NT2/D1 (cell line): ENCODE data around the gene SERF1A.
"Not testable (repeated sequence)": the region's sequence is repeated elsewhere in the genome, so short reads cannot be mapped to it uniquely, and the experiment has no call there.

Experiments used
- DNase-seq: peaks from one replicate; pipeline ENCODE4 v3.0.0-alpha.2; 2011; ENCODE audit warnings: low read depth, low spot score
- H3K27me3 ChIP-seq: 2 replicates; pipeline ENCODE4 v1.6.0; 2011; ENCODE audit warnings: mild to moderate bottlenecking; ENCODE audit not compliant: insufficient read length, insufficient read depth
- H3K36me3 ChIP-seq: 2 replicates; pipeline ENCODE4 v1.6.1; 2011; ENCODE audit warnings: mild to moderate bottlenecking, low read length, mixed read lengths; ENCODE audit not compliant: insufficient read depth, insufficient read length
- H3K4me1 ChIP-seq: 2 replicates; pipeline ENCODE4 v1.5.1; 2011; ENCODE audit not compliant: insufficient read depth, insufficient read length
- H3K4me3 ChIP-seq: 2 replicates; pipeline ENCODE4 v1.5.1; 2011; ENCODE audit warnings: low read depth; ENCODE audit not compliant: insufficient read length
- H3K9ac ChIP-seq: 2 replicates; pipeline ENCODE4 v1.6.0; 2011; ENCODE audit warnings: low read depth; ENCODE audit not compliant: insufficient read length
- H3K9me3 ChIP-seq: 2 replicates; pipeline ENCODE4 v1.5.1; 2011; ENCODE audit warnings: mild to moderate bottlenecking, low read length; ENCODE audit not compliant: insufficient read depth

The SERF1A gene

GRCh38 chr5:70900533-70901271, at the start of gene SERF1A:
SERF1A (plus strand) TSS chr5:70900669; CDS start chr5:70900870, 201 bp downstream.
- H3K4me1 ChIP-seq, DNase-seq: not testable (repeated sequence)

GRCh38 chr5:70866778-70867177, 33.7 kb upstream of the SERF1A start:
- not testable (repeated sequence) for H3K36me3 ChIP-seq, DNase-seq, H3K4me1 ChIP-seq, H3K9me3 ChIP-seq, H3K9ac ChIP-seq, H3K27me3 ChIP-seq, H3K4me3 ChIP-seq

More at GRCh38 chr5:70900533-70901271, at the start of gene SERF1A:
- H3K4me3 ChIP-seq, H3K9ac ChIP-seq, H3K36me3 ChIP-seq, H3K9me3 ChIP-seq, H3K27me3 ChIP-seq: not testable (repeated sequence)

- not testable (repeated sequence) for H3K36me3 ChIP-seq, DNase-seq, H3K9me3 ChIP-seq, H3K27me3 ChIP-seq, H3K4me1 ChIP-seq, H3K4me3 ChIP-seq, H3K9ac ChIP-seq
These were observed 29.8 kb upstream of the SERF1A start for GRCh38 chr5:70870626-70871025.

GRCh38 chr5:70896076-70896475, 4.4 kb upstream of the SERF1A start:
- not testable (repeated sequence) for H3K4me3 ChIP-seq, DNase-seq, H3K9me3 ChIP-seq, H3K4me1 ChIP-seq, H3K36me3 ChIP-seq, H3K27me3 ChIP-seq, H3K9ac ChIP-seq

GRCh38 chr5:70901272-70901571, 753 bp downstream of the SERF1A start:
- DNase-seq, H3K4me1 ChIP-seq, H3K9ac ChIP-seq, H3K36me3 ChIP-seq, H3K4me3 ChIP-seq, H3K9me3 ChIP-seq, H3K27me3 ChIP-seq: not testable (repeated sequence)

GRCh38 chr5:70906624-70907023, 6.2 kb downstream of the SERF1A start:
- not testable (repeated sequence) for H3K36me3 ChIP-seq, H3K27me3 ChIP-seq, DNase-seq, H3K9ac ChIP-seq, H3K4me3 ChIP-seq, H3K9me3 ChIP-seq, H3K4me1 ChIP-seq

- not testable (repeated sequence) for H3K36me3 ChIP-seq, H3K27me3 ChIP-seq, H3K4me1 ChIP-seq, H3K9me3 ChIP-seq, DNase-seq, H3K9ac ChIP-seq, H3K4me3 ChIP-seq
These were observed 16.4 kb downstream of the SERF1A start for GRCh38 chr5:70916829-70917228.

GRCh38 chr5:70925211-70925562, 24.7 kb downstream of the SERF1A start:
- not testable (repeated sequence) for H3K4me1 ChIP-seq, H3K4me3 ChIP-seq, H3K36me3 ChIP-seq, H3K9me3 ChIP-seq, H3K9ac ChIP-seq, DNase-seq, H3K27me3 ChIP-seq

- H3K4me3 ChIP-seq, H3K9ac ChIP-seq, DNase-seq, H3K9me3 ChIP-seq, H3K4me1 ChIP-seq, H3K36me3 ChIP-seq, H3K27me3 ChIP-seq: not testable (repeated sequence)
These were observed 31.4 kb downstream of the SERF1A start for GRCh38 chr5:70931709-70932368.

- DNase-seq, H3K9me3 ChIP-seq, H3K4me1 ChIP-seq, H3K27me3 ChIP-seq, H3K4me3 ChIP-seq, H3K9ac ChIP-seq, H3K36me3 ChIP-seq: not testable (repeated sequence)
These were observed 32.1 kb downstream of the SERF1A start for GRCh38 chr5:70932560-70932959.

GRCh38 chr5:70953068-70953467, 52.6 kb downstream of the SERF1A start:
- not testable (repeated sequence) for H3K27me3 ChIP-seq, H3K36me3 ChIP-seq, H3K9ac ChIP-seq, H3K9me3 ChIP-seq, H3K4me3 ChIP-seq, H3K4me1 ChIP-seq, DNase-seq
